Measurements from ENCODE around the gene PRPH. TPM values are rescaled to one million over a fixed set of nuclear protein-coding genes. Genes with fewer than 3 reads are reported as not detected.
A peak's percentile ranks its signal among the peaks of the same experiment; 100 is the strongest.

PRPH gene
- total and polyA plus RNA-seq, 2 of the 13 experiments (the other 11 are each of a cell fraction or from before 2014, with no cell fraction given), result 0.12 TPM; not detected in 1

GRCh38 chr12:49347311-49348193 lies 52.6 kb downstream of the PRPH start (continued):
- TF ChIP-seq STAG1 (CRISPR knock-in tag; IDR thresholded peaks at IDR 0.05) (peak; percentile 44), PHF8 (CRISPR knock-in tag; IDR thresholded peaks at IDR 0.05) (peak; percentile 83), TBL1XR1 (IDR thresholded peaks at IDR 0.05; ENCODE audit: borderline replicate concordance, low read length, partially characterized antibody) (no peak), IRF9 (CRISPR knock-in tag; IDR thresholded peaks at IDR 0.05; ENCODE audit: borderline replicate concordance) (no peak), RAD21 (CRISPR knock-in tag; IDR thresholded peaks at IDR 0.05) (peak; percentile 73), HOXA7 (CRISPR knock-in tag; IDR thresholded peaks at IDR 0.05) (no peak), THAP9 (CRISPR knock-in tag; IDR thresholded peaks at IDR 0.05; ENCODE audit: borderline replicate concordance) (peak; percentile 76; the same call in 1 of the 2 replicates), RARA (CRISPR knock-in tag; IDR thresholded peaks at IDR 0.05) (peak; percentile 66), ARID2 (CRISPR knock-in tag; IDR thresholded peaks at IDR 0.05; ENCODE audit: borderline replicate concordance) (peak; percentile 75; the same call in 1 of the 2 replicates), GTF2F1 (IDR thresholded peaks at IDR 0.05; ENCODE audit: low read length) (peak; percentile 64; the same call in 1 of the 2 replicates), MAX (IDR thresholded peaks at IDR 0.05) (peak; percentile 79; the same call in 1 of the 2 replicates), FOXC1 (CRISPR knock-in tag; IDR thresholded peaks at IDR 0.05; ENCODE audit: borderline replicate concordance) (peak; percentile 77; the same call in 1 of the 2 replicates), TERF1 (CRISPR knock-in tag; IDR thresholded peaks at IDR 0.05) (no peak), ZNF30 (CRISPR knock-in tag; IDR thresholded peaks at IDR 0.05) (0 out of 2 replicates have a peak, but pooled peaks have one; percentile 23), ZNF761 (CRISPR knock-in tag; conservative IDR thresholded peaks at IDR 0.05) (peak; percentile 99), SNAPC5 (CRISPR knock-in tag; IDR thresholded peaks at IDR 0.05; ENCODE audit: borderline replicate concordance) (peak; percentile 78; the same call in 1 of the 2 replicates), CBX2 (IDR thresholded peaks at IDR 0.05; ENCODE audit: low read depth, low read length) (no peak), CBX2 (CRISPR knock-in tag; IDR thresholded peaks at IDR 0.05; ENCODE audit: low read depth) (no peak), ZFP91 (CRISPR knock-in tag; IDR thresholded peaks at IDR 0.05; ENCODE audit: borderline replicate concordance) (peak; percentile 88), ZBTB42 (CRISPR knock-in tag; IDR thresholded peaks at IDR 0.05) (0 out of 2 replicates have a peak, but pooled peaks have one; percentile 25), CENPT (CRISPR knock-in tag; IDR thresholded peaks at IDR 0.05; ENCODE audit: low read depth) (no peak), NCOR1 (IDR thresholded peaks at IDR 0.05; ENCODE audit: borderline replicate concordance, low read length) (peak; percentile 79; the same call in 1 of the 2 replicates)

All from HepG2 (cell line).